DND-41 (cell line): Measurements from ENCODE around the gene LCN6.

Experiments used
- ATAC-seq: fragments of 200-7000 bp; cut with Tn5 transposase; 3 replicates; pipeline ENCODE4 v1.9.1; 2021; ENCODE audit warnings: low read depth; ENCODE audit not compliant: insufficient read depth
- DNase-seq: peaks from one replicate; pipeline ENCODE4 v3.0.0-alpha.2; 2020
- H2AFZ ChIP-seq: 2 replicates; pipeline ENCODE4 v1.6.0; 2012; ENCODE audit warnings: low read depth, low read length
- H3K27ac ChIP-seq: 2 replicates; pipeline ENCODE4 v1.5.1; 2012; ENCODE audit warnings: low read length, inconsistent platforms
- H3K27me3 ChIP-seq: fragments of 200-600 bp; sonication (generic); 2 replicates; pipeline ENCODE4 v1.6.0; 2012; ENCODE audit warnings: low read length, mild to moderate bottlenecking, inconsistent platforms; ENCODE audit not compliant: insufficient read depth, poor library complexity
- H3K36me3 ChIP-seq: 2 replicates; pipeline ENCODE4 v1.5.1; 2012; ENCODE audit warnings: low read length, inconsistent platforms; ENCODE audit not compliant: insufficient read depth
- H3K4me1 ChIP-seq: 2 replicates; pipeline ENCODE4 v1.5.1; 2012; ENCODE audit warnings: mild to moderate bottlenecking, low read length; ENCODE audit not compliant: insufficient read depth
- H3K4me2 ChIP-seq: 2 replicates; pipeline ENCODE4 v1.6.0; 2012; ENCODE audit warnings: mild to moderate bottlenecking, moderate library complexity, low read length, inconsistent platforms; ENCODE audit not compliant: insufficient read depth
- H3K4me3 ChIP-seq, 2 experiments: fragments of 200-600 bp in 1 of 2; shearing (Covaris generic) in 1 of 2; 2 replicates each; pipeline ENCODE4 v1.5.1; 2012 to 2016; ENCODE audit warnings: inconsistent platforms in 2 of 2, low read length in 2 of 2, mild to moderate bottlenecking in 2 of 2, low read depth in 1 of 2, moderate library complexity in 1 of 2
- H3K79me2 ChIP-seq: 2 replicates; pipeline ENCODE4 v1.6.0; 2012; ENCODE audit warnings: low read length, inconsistent platforms; ENCODE audit not compliant: insufficient read depth
- H3K9ac ChIP-seq: 2 replicates; pipeline ENCODE4 v1.6.0; 2012; ENCODE audit warnings: low read depth, mild to moderate bottlenecking, inconsistent platforms, low read length, moderate library complexity
- H3K9me3 ChIP-seq: 2 replicates; pipeline ENCODE4 v1.5.1; 2012; ENCODE audit warnings: low read length, moderate library complexity, mild to moderate bottlenecking, inconsistent platforms; ENCODE audit not compliant: insufficient read depth, severe bottlenecking
- H4K20me1 ChIP-seq: 2 replicates; pipeline ENCODE4 v1.6.0; 2012; ENCODE audit warnings: low read length; ENCODE audit not compliant: insufficient read depth
- EZH2 ChIP-seq: IDR thresholded peaks from 3 replicates; pipeline ENCODE4 v1.6.1; 2012; ENCODE audit warnings: borderline replicate concordance, low read depth, mild to moderate bottlenecking, moderate library complexity, low read length, inconsistent platforms; ENCODE audit not compliant: severe bottlenecking
- TF ChIP-seq, protein P1 (sequence below): IDR thresholded peaks from 2 replicates; pipeline ENCODE4 v1.5.1; 2012; ENCODE audit warnings: borderline replicate concordance, low read length, moderate library complexity, mild to moderate bottlenecking; ENCODE audit not compliant: poor library complexity, severe bottlenecking; ENCODE audit errors: extremely low read depth

The LCN6 gene

DNA sequence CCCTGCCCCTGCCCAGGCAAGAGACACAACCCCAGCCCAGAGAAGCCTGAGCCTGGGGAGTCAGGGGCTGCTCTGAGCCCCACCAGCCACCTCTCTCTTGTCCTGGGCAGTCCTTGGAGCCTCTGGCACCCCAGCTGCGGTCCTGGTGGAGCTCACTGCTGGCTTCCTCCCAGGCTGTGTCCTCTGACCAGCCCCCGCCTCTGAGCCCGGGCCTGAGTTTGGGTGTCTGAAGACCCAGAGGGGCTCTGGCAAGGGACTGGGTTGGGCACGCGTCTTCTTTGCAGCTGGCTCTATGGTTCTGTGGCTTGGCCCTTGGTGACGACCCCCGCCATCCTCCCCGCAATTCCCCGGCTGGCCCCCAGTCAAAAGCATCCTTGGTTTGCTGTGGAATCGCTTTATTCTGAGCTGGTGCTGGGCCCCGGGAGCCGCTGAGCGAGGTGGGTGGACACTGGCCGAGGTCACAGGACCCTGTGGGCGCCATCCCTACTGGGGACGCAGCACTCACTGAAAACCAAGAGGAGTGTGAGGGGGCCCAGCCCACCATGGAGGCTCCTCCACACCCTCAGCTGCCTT is 4.6 kb downstream of the LCN6 start:
- Histone ChIP-seq H4K20me1 (no peaks in the 10 kb centered on the region; the same call in 1 of the 2 replicates), H3K27ac (no peak overlapping the region), H3K9me3 (no peaks in the 10 kb centered on the region), H3K4me2 (no peak overlapping the region), H3K36me3 (no peaks in the 10 kb centered on the region), H3K27me3 (peaks cover 7% of the 10 kb centered on the region), H2AFZ (no peak overlapping the region), H3K4me3 (no peak overlapping the region), H3K79me2 (no peaks in the 10 kb centered on the region), H3K4me1 (peaks cover 4% of the 10 kb centered on the region; the same call in 1 of the 2 replicates), H3K9ac (no peak overlapping the region)
- DNase-seq (no peak), ATAC-seq (no peak)
- TF ChIP-seq EZH2 = no peak

- DNase-seq = no peak
- TF ChIP-seq, protein P1, sequence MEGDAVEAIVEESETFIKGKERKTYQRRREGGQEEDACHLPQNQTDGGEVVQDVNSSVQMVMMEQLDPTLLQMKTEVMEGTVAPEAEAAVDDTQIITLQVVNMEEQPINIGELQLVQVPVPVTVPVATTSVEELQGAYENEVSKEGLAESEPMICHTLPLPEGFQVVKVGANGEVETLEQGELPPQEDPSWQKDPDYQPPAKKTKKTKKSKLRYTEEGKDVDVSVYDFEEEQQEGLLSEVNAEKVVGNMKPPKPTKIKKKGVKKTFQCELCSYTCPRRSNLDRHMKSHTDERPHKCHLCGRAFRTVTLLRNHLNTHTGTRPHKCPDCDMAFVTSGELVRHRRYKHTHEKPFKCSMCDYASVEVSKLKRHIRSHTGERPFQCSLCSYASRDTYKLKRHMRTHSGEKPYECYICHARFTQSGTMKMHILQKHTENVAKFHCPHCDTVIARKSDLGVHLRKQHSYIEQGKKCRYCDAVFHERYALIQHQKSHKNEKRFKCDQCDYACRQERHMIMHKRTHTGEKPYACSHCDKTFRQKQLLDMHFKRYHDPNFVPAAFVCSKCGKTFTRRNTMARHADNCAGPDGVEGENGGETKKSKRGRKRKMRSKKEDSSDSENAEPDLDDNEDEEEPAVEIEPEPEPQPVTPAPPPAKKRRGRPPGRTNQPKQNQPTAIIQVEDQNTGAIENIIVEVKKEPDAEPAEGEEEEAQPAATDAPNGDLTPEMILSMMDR = no peak
- no peak for TF ChIP-seq EZH2
- Histone ChIP-seq H4K20me1 (no peaks in the 10 kb centered on the region; the same call in 1 of the 2 replicates), H3K4me2 (no peak within 1 kb of the TSS), H3K79me2 (no peaks in the 10 kb centered on the region), H3K9me3 (no peaks in the 10 kb centered on the region), H3K27ac (no peak within 1 kb of the TSS), H3K36me3 (no peaks in the 10 kb centered on the region), H2AFZ (no peak within 1 kb of the TSS), H3K9ac (no peak within 1 kb of the TSS), H3K4me1 (peaks cover 4% of the 10 kb centered on the region; the same call in 1 of the 2 replicates), H3K27me3 (peaks cover 7% of the 10 kb centered on the region), H3K4me3 (no peak within 1 kb of the TSS)
- ATAC-seq = no peak
Measured at GRCh38 chr9:136742591-136743391, 5.5 kb downstream of the LCN6 start, which contains the start of gene LCN10. TSS of gene LCN10 (minus strand) at chr9:136742940. CDS start at chr9:136742903, 37 bp downstream.

DNA sequence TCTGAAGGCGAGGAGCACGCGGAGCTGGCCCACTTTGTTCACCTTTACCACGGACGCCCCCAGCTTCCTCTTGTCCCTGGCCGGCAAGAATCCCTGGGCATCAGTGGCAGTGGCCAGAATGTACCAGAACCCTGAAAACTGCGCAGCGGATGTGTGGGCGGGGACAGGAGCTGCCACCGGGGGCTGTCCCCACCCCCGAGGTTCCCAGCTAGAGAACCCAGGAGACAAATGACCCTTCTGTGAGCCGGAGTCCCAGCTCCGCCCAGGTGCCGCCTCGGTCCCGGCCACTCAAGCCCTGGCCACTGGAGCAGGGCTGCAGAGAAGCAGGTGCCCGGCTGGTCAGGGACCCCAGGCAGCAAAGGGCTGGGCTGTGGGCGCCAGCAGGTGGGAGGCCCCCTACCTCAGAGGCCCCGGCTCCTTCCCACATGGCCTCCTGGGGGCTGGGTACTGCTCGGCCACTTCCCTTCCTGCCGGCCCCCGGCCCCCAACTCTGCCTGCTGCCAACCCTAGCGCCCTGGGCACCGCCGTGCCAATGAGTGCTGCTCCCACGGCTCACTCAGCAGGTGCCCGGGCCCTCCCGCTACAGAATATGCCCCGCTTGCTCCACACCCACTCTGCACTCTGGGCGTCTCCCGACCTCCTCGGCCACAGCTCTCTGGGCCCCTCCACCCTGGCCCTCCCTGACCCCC is 6.3 kb downstream of the LCN6 start:
- no peak overlapping the region for H3K4me2 ChIP-seq
- no peak overlapping the region for H3K4me3 ChIP-seq
- H3K27ac ChIP-seq = no peak overlapping the region
- peaks cover 7% of the 10 kb centered on the region for H3K27me3 ChIP-seq
- no peaks in the 10 kb centered on the region for H3K79me2 ChIP-seq
- ATAC-seq (no peak), DNase-seq (no peak)
- peaks cover 4% of the 10 kb centered on the region; the same call in 1 of the 2 replicates for H3K4me1 ChIP-seq
- H3K9me3 ChIP-seq = no peaks in the 10 kb centered on the region
- no peak overlapping the region for H3K9ac ChIP-seq
- no peaks in the 10 kb centered on the region for H3K36me3 ChIP-seq
- no peak for TF ChIP-seq EZH2
- TF ChIP-seq, protein P1 = no peak
- H4K20me1 ChIP-seq = no peaks in the 10 kb centered on the region; the same call in 1 of the 2 replicates
- no peak overlapping the region for H2AFZ ChIP-seq
